Measurements from ENCODE around the gene CCDC107.

- TF ChIP-seq USF2 (IDR thresholded peaks at IDR 0.05): no peak
- no peak for TF ChIP-seq ESRRA (IDR thresholded peaks at IDR 0.05; ENCODE audit: borderline replicate concordance, low read length)
- no peak for TF ChIP-seq CTCF (IDR thresholded peaks at IDR 0.05)
Measured at GRCh38 chr9:35609001-35609819, 48.9 kb upstream of the CCDC107 start.

Measured in A549 (cell line).